Pancreas (tissue), 10 donors: Measurements from ENCODE around the gene QRSL1. TPM values are rescaled to one million over a fixed set of nuclear protein-coding genes. Genes with fewer than 3 reads are reported as not detected.

Source experiments
- ATAC-seq, 4 donors: fragments of 200-7000 bp; cut with Tn5 transposase; one replicate each; pipeline versions ENCODE4 v1.8.0 to v1.9.1; 2020; ENCODE audit warnings: mild to moderate bottlenecking in 4 of 4, moderate library complexity in 4 of 4
- DNase-seq, 6 donors: peaks; one replicate each; pipeline ENCODE4 v3.0.0-alpha.2; 2020
- FAIRE-seq: peaks from 2 replicates; lab custom pipeline; 2012; peaks lifted over from hg19 to GRCh38; lab: Jason Lieb, UNC
- H3K27ac ChIP-seq, 4 donors: fragments of 200-600 bp; sonication (generic); 1 replicate in 3 of 4; 2 replicates in 1 of 4; pipeline versions ENCODE4 v1.5.0 to v1.8.0; 2020
- H3K27me3 ChIP-seq, 4 donors: fragments of 200-600 bp; one replicate each; pipeline ENCODE4 v1.8.0; 2021
- H3K36me3 ChIP-seq, 3 donors: fragments of 200-600 bp; sonication (generic) in 1 of 3; one replicate each; pipeline versions ENCODE4 v1.5.0 to v1.8.0; 2020 to 2021
- H3K4me1 ChIP-seq, 3 donors: fragments of 200-600 bp; one replicate each; pipeline ENCODE4 v1.8.0; 2021
- H3K4me3 ChIP-seq, 4 donors: fragments of 200-600 bp; sonication (generic) in 2 of 4; one replicate each; pipeline versions ENCODE4 v1.5.0 to v1.8.0; 2020 to 2021
- H3K9me3 ChIP-seq, 4 donors: fragments of 200-600 bp; one replicate each; pipeline ENCODE4 v1.8.0; 2021
- WGBS, 2 donors: extraction: QIAGEN DNeasy Blood & Tissue Kit; methylation state at CpG; one replicate each; pipeline ENCODE4 v1.1.7; 2013; 5-methylcytosine and 5-hydroxymethylcytosine counted together
- intact Hi-C, 3 donors: fragments of 100-400 bp; cut with DNase I; formaldehyde crosslinking; loops; one replicate each; pipeline versions ENCODE4 v1.11.1 to v1.14.2; 2022
- polyA plus RNA-seq, 2 donors: library from polyadenylated mRNA; stranded (reverse); fragments of 200-250 nt; gene quantifications; one replicate each; pipeline ENCODE4 v1.2.3, GENCODE V29; 2013
- total RNA-seq, 6 donors: library from RNA; stranded (reverse); fragmentation: NEBNext Ultra II Directional in 4 of 6; extraction: Animal tissue kit (Norgen Biotek cat#: 25700) in 4 of 6; gene quantifications; one replicate each; pipeline versions ENCODE4 v1.2.1 to v1.2.4, GENCODE V29; 2021 to 2023
- TF ChIP-seq, protein P1 (sequence below), 4 donors: fragments of 200-600 bp; sonication (generic) in 3 of 4; IDR thresholded peaks; one replicate each; pipeline versions ENCODE4 v1.5.0 to v1.8.0; 2021; ENCODE audit warnings: antibody characterized with exemption in 4 of 4
- donor health status: healthy with polysubstance abuse.
- donor health status: DM: no; HTN: no; CAD: no; lungs with moderate emphysema.
- donor health status: DM: no; HTN: no; CAD: no.
- donor health status: control.
- donor health status: control.
- donor health status: Bipolar disorder and iron deficiency.
- donor health status: DM: yes; HTN: yes; CAD: no.
- donor health status: DM: no; HTN: no; CAD: no.
- donor health status: DM: no; HTN: no; CAD: no.
- donor health status: DM: yes; HTN: yes; CAD: no.

Gene QRSL1
- total and polyA plus RNA-seq, 8 donors, result 3.2 to 8.4 (median 6.2) TPM

DNA sequence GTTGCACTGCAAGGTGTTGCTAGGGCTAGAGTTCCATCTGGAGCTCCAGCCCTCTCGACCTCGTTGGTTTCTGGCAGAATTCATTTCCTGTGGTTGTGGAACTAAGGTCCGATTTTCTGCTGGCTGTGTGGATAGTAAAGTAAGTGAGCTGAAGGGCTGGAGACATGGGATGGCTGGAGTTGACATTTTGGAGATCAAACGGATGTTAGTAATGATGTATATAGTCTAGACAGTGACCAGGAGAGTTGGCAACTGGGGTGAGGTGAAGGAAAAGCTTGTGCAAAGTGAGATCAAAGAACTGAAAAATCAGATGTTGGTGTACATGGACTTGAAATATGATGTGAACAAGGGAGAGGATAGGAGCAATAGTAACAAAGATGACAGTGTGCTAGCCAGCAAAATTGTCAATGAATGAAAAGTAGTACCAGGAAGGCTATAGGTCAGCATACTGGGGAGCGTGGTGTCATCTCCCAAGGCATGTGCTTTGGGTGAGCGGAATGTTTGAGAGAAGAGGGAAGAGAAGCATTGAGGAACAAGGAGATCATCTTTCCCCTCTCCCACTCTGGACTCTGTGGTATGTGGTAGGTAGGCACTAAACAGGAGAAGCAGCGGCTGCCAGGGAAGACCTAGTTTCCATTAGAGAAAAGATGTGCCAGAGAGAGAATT is 7.8 kb downstream of the QRSL1 start:
- Histone ChIP-seq H3K27ac (no peak overlapping the region), H3K27me3 (no peaks in the 10 kb centered on the region), H3K4me1 (peaks cover 0 to 9% (median 4%) of the 10 kb centered on the region in 3 donors), H3K9me3 (no peaks in the 10 kb centered on the region), H3K4me3 (no peak overlapping the region), H3K36me3 (no peaks in the 10 kb centered on the region)
- ATAC-seq (peak in 1 of 4 donors; percentile 37), DNase-seq (no peak), FAIRE-seq (no peak)
- intact Hi-C loops, result no loop called here
- 74 to 75% methylated on average over 7 of the region's 7 CpGs for WGBS, 2 donors
- TF ChIP-seq, protein P1, sequence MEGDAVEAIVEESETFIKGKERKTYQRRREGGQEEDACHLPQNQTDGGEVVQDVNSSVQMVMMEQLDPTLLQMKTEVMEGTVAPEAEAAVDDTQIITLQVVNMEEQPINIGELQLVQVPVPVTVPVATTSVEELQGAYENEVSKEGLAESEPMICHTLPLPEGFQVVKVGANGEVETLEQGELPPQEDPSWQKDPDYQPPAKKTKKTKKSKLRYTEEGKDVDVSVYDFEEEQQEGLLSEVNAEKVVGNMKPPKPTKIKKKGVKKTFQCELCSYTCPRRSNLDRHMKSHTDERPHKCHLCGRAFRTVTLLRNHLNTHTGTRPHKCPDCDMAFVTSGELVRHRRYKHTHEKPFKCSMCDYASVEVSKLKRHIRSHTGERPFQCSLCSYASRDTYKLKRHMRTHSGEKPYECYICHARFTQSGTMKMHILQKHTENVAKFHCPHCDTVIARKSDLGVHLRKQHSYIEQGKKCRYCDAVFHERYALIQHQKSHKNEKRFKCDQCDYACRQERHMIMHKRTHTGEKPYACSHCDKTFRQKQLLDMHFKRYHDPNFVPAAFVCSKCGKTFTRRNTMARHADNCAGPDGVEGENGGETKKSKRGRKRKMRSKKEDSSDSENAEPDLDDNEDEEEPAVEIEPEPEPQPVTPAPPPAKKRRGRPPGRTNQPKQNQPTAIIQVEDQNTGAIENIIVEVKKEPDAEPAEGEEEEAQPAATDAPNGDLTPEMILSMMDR (IDR thresholded peaks at IDR 0.05), result no peak

DNA sequence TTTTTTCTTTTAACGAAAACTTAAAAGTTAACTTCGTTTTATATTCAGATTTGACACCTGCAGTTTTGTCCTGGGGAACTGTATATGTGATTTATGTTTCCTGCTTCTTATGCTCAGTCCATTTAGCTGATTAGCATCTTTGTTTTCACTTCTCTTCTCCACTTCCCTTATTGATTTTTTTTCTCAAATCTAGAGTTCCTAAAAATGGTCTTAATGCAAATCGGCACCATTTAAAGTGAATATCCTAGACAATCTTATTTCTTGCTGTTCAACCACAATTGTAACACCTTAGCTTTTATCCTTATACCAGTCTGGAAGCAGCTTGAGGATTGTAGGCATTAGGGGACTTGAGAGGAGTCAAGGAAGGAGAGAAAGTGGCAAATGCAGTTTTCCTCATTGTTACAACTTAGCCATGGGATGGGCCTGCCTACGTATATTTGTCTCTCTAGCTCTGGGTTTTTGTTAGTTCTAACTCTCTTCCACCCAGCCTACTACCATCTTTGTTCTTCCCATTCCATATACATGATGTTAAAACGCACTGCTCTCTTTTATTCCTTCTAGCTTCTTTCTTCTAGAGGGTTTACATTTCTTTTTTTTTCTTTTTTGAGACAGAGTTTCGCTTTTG is 8.5 kb downstream of the QRSL1 start:
- Histone ChIP-seq H3K4me1 (peaks cover 0 to 7% (median 2%) of the 10 kb centered on the region in 3 donors), H3K27ac (no peak overlapping the region), H3K27me3 (no peaks in the 10 kb centered on the region), H3K4me3 (no peak overlapping the region), H3K36me3 (peaks cover 0 to 5% (median 0%) of the 10 kb centered on the region in 3 donors), H3K9me3 (no peaks in the 10 kb centered on the region)
- WGBS, 2 donors, result 71 to 75% methylated on average over 6 of the region's 6 CpGs
- DNase-seq (no peak), ATAC-seq (peak in 1 of 4 donors; percentile 45), FAIRE-seq (no peak)
- intact Hi-C loops, result no loop called here
- TF ChIP-seq, protein P1 (IDR thresholded peaks at IDR 0.05), result no peak

DNA sequence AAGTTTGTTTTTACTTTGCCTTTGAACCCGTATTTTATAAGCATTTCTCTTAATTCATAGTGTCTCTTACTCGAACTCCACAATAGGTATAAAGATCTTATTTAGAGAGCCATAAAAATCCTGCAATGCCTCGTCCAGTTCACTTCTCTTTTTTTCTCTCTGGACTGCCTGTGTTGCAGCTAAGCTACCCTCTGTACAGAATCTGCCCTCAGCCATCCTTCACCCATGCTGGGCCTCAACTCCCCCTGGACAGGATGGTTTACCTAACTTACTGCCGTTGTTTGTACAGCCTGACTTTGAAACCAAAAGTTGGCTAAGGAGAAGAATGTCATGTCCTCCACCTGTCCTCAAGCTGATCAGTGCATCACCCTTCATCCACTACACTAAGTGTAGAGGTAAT is 10.4 kb downstream of the QRSL1 start:
- no peak for FAIRE-seq
- DNase-seq, result no peak
- no peak overlapping the region for H3K27ac ChIP-seq
- TF ChIP-seq, protein P1 (IDR thresholded peaks at IDR 0.05), result no peak
- intact Hi-C loops, result no loop called here
- no peaks in the 10 kb centered on the region for H3K9me3 ChIP-seq
- ATAC-seq, result no peak
- peaks cover 0 to 7% (median 0%) of the 10 kb centered on the region in 3 donors for H3K36me3 ChIP-seq
- H3K4me3 ChIP-seq, result no peak overlapping the region
- H3K4me1 ChIP-seq, result no peaks in the 10 kb centered on the region
- 72 to 83% methylated on average over 4 of the region's 4 CpGs for WGBS, 2 donors
- no peaks in the 10 kb centered on the region for H3K27me3 ChIP-seq

DNA sequence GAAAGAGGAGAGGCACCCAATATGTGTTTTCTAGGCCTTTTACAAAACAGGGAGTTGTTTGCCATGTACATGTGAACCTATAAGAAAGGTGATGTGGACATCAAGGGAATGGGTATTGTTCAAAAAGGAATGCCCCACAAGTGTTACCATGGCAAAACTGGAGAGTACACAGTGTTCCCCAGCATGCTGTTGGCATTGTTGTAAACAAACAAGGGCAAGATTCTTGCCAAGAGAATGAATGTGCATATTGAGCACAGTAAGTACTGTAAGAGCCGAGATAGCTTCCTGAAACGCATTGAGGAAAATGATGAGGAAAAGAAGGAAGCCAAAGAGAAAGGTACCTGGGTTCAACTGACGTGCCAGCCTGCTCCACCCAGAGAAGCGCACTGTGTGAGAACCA is 13.1 kb downstream of the QRSL1 start:
- Histone ChIP-seq H3K27ac (no peak overlapping the region), H3K36me3 (peaks cover 0 to 7% (median 0%) of the 10 kb centered on the region in 3 donors), H3K4me3 (no peak overlapping the region), H3K9me3 (no peaks in the 10 kb centered on the region), H3K27me3 (no peaks in the 10 kb centered on the region), H3K4me1 (no peaks in the 10 kb centered on the region)
- whole genome bisulfite sequencing, 2 donors, result 91 to 93% methylated on average over 4 of the region's 4 CpGs
- intact Hi-C loops, result no loop called here
- TF ChIP-seq, protein P1 (IDR thresholded peaks at IDR 0.05), result no peak
- no peak for DNase-seq
- no peak for FAIRE-seq
- no peak for ATAC-seq

- WGBS, 2 donors, result 57 to 97% methylated on average over 2 of the region's 2 CpGs
- no peaks in the 10 kb centered on the region for H3K9me3 ChIP-seq
- intact Hi-C loops, result no loop called here
- H3K4me3 ChIP-seq, result no peak overlapping the region
- FAIRE-seq, result no peak
- peaks cover 0 to 7% (median 0%) of the 10 kb centered on the region in 3 donors for H3K36me3 ChIP-seq
- TF ChIP-seq, protein P1 (IDR thresholded peaks at IDR 0.05), result no peak
- no peak for DNase-seq
- H3K27ac ChIP-seq, result no peak overlapping the region
- H3K27me3 ChIP-seq, result no peaks in the 10 kb centered on the region
- no peaks in the 10 kb centered on the region for H3K4me1 ChIP-seq
- ATAC-seq, result no peak
Observed at GRCh38 chr6:106643061-106643460, 13.7 kb downstream of the QRSL1 start.
